HL-60 (cell line): ENCODE data around the gene LNPEP.

Experiments used
- DNase-seq, 2 experiments: peaks; one replicate each; pipeline ENCODE4 v3.0.0-alpha.2; 2010 to 2020; ENCODE audit warnings: low read depth in 1 of 2, low spot score in 1 of 2
- H3K27ac ChIP-seq: fragments of 250-450 bp; sonication (Bioruptor Pico); replicated peaks from 2 replicates; pipeline ENCODE4 v1.5.1; 2020; ENCODE audit warnings: mild to moderate bottlenecking, moderate library complexity
- H3K27me3 ChIP-seq: fragments of 250-450 bp; sonication (Bioruptor Pico); 2 replicates; pipeline ENCODE4 v1.5.1; 2021; ENCODE audit warnings: mild to moderate bottlenecking, moderate library complexity; ENCODE audit not compliant: insufficient read depth, poor library complexity, severe bottlenecking
- H3K4me3 ChIP-seq: replicated peaks from 2 replicates; pipeline ENCODE4 v1.5.1; 2011; ENCODE audit warnings: mild to moderate bottlenecking, control low read depth, low read length; ENCODE audit not compliant: insufficient read depth
- GABPA ChIP-seq: IDR thresholded peaks from 2 replicates; pipeline ENCODE4 v1.6.1; 2012; ENCODE audit warnings: low read depth
- POLR2AphosphoS5 ChIP-seq: IDR thresholded peaks from 2 replicates; pipeline ENCODE4 v1.6.1; 2012; ENCODE audit warnings: low read depth
- SPI1 ChIP-seq: IDR thresholded peaks from 2 replicates; pipeline ENCODE4 v1.6.1; 2012; ENCODE audit warnings: low read depth, mild to moderate bottlenecking, borderline replicate concordance
- TF ChIP-seq, protein P1 (sequence below): IDR thresholded peaks from 2 replicates; pipeline ENCODE4 v1.6.1; 2012; ENCODE audit warnings: low read depth; ENCODE audit not compliant: insufficient replicate concordance
- TF ChIP-seq, protein P2 (sequence below): IDR thresholded peaks from one replicate; pipeline ENCODE4 v1.5.1; 2011; ENCODE audit warnings: low read length, control low read depth, inconsistent platforms; ENCODE audit not compliant: insufficient read depth

Gene LNPEP

DNA sequence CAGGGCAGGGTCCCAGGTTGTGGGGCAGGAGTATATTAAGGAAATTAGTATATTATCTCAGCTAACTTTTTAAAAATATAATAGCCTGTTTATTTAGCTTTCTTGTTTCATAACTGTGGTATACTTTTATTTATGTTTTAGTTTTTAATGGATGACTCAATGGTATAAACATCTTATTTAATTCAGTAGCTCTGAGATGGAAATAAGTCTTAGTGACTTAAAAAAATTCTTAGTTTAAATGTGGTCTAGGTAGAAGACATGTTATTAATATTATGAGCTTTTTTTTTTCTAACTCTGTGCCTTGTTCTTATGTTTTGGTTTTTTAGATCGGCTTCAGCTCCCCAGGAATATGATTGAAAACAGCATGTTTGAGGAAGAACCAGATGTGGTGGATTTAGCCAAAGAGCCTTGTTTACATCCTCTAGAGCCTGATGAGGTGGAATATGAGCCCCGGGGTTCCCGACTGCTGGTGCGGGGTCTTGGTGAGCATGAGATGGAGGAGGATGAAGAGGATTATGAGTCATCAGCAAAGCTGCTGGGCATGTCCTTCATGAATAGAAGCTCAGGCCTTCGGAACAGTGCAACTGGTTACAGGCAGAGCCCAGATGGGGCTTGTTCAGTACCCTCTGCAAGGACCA, 43.1 kb downstream of the LNPEP start:
- H3K27me3 ChIP-seq, result no peaks in the 10 kb centered on the region
- DNase-seq, result no peak
- TF ChIP-seq SPI1 (no peak), POLR2AphosphoS5 (no peak), GABPA (no peak)
- TF ChIP-seq, protein P1, sequence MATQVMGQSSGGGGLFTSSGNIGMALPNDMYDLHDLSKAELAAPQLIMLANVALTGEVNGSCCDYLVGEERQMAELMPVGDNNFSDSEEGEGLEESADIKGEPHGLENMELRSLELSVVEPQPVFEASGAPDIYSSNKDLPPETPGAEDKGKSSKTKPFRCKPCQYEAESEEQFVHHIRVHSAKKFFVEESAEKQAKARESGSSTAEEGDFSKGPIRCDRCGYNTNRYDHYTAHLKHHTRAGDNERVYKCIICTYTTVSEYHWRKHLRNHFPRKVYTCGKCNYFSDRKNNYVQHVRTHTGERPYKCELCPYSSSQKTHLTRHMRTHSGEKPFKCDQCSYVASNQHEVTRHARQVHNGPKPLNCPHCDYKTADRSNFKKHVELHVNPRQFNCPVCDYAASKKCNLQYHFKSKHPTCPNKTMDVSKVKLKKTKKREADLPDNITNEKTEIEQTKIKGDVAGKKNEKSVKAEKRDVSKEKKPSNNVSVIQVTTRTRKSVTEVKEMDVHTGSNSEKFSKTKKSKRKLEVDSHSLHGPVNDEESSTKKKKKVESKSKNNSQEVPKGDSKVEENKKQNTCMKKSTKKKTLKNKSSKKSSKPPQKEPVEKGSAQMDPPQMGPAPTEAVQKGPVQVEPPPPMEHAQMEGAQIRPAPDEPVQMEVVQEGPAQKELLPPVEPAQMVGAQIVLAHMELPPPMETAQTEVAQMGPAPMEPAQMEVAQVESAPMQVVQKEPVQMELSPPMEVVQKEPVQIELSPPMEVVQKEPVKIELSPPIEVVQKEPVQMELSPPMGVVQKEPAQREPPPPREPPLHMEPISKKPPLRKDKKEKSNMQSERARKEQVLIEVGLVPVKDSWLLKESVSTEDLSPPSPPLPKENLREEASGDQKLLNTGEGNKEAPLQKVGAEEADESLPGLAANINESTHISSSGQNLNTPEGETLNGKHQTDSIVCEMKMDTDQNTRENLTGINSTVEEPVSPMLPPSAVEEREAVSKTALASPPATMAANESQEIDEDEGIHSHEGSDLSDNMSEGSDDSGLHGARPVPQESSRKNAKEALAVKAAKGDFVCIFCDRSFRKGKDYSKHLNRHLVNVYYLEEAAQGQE, result no peak
- TF ChIP-seq, protein P2, sequence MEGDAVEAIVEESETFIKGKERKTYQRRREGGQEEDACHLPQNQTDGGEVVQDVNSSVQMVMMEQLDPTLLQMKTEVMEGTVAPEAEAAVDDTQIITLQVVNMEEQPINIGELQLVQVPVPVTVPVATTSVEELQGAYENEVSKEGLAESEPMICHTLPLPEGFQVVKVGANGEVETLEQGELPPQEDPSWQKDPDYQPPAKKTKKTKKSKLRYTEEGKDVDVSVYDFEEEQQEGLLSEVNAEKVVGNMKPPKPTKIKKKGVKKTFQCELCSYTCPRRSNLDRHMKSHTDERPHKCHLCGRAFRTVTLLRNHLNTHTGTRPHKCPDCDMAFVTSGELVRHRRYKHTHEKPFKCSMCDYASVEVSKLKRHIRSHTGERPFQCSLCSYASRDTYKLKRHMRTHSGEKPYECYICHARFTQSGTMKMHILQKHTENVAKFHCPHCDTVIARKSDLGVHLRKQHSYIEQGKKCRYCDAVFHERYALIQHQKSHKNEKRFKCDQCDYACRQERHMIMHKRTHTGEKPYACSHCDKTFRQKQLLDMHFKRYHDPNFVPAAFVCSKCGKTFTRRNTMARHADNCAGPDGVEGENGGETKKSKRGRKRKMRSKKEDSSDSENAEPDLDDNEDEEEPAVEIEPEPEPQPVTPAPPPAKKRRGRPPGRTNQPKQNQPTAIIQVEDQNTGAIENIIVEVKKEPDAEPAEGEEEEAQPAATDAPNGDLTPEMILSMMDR, result no peak
- no peak overlapping the region for H3K27ac ChIP-seq
- H3K4me3 ChIP-seq, result no peak overlapping the region

DNA sequence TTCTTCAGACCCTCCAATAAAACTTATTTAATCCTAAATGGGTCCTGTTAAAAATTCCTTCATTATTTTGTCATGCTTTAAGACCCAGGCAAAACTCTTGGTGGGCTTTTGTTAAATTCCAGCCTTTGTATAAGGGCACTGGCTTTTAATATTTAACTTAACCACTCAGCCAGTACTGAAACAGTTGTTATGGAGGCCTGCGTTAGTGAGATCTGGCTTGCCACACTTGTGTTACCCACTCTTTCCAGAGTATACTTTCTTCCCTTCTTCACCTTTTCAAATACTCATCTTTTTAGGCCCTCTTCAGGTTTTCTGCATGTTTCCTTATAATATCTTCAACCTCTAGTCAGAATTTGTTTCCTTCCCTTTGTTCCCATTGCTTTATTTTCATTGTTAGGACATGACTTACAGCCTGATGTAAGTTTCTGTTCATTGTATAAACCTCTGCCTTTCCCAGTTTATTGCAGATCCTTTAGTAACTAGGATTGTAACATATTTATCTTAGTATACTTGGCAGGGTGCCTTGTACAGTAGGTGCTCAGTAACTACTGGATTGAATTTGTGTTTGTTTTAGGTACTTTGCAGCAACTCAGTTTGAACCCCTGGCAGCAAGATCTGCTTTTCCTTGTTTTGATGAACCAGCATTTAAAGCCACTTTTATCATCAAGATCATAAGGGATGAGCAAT, 48.8 kb downstream of the LNPEP start:
- no peak overlapping the region for H3K4me3 ChIP-seq

DNA sequence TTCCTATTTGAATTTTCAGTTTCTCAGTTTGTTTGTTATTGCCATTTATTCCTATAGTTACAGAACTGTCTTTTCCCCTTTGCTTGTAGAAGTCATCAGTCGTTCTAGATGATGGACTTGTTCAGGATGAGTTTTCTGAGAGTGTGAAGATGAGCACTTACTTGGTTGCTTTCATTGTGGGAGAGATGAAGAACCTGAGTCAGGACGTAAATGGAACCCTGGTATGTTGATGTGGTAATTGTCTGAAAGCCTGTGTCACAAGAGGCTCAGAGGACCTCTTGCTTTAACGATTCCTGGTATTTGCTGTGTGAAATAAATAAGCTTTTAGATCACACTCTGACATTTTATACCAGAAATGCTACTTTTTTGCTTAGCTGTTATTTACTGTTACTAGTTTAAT, 50.6 kb downstream of the LNPEP start:
- Histone ChIP-seq H3K27ac (no peak overlapping the region), H3K27me3 (no peaks in the 10 kb centered on the region), H3K4me3 (no peak overlapping the region)
- TF ChIP-seq, protein P1, result no peak
- no peak for TF ChIP-seq POLR2AphosphoS5
- TF ChIP-seq, protein P2, result no peak
- TF ChIP-seq GABPA, result no peak
- TF ChIP-seq SPI1, result no peak
- no peak for DNase-seq

More for the DNA sequence above, 48.8 kb downstream of the LNPEP start:
- no peak for DNase-seq
- no peaks in the 10 kb centered on the region for H3K27me3 ChIP-seq
- no peak overlapping the region for H3K27ac ChIP-seq
- TF ChIP-seq GABPA (no peak), POLR2AphosphoS5 (no peak), SPI1 (no peak)
- TF ChIP-seq, protein P2, result no peak
- TF ChIP-seq, protein P1, result no peak
